ENCODE measurements around the gene EHD1. TPM values are rescaled to one million over a fixed set of nuclear protein-coding genes. Genes with fewer than 3 reads are reported as not detected.
A peak's percentile ranks its signal among the peaks of the same experiment; 100 is the strongest.

The EHD1 gene
- total and polyA plus RNA-seq, 4 donors, result 14.4 to 122 (median 45.3) TPM

DNA sequence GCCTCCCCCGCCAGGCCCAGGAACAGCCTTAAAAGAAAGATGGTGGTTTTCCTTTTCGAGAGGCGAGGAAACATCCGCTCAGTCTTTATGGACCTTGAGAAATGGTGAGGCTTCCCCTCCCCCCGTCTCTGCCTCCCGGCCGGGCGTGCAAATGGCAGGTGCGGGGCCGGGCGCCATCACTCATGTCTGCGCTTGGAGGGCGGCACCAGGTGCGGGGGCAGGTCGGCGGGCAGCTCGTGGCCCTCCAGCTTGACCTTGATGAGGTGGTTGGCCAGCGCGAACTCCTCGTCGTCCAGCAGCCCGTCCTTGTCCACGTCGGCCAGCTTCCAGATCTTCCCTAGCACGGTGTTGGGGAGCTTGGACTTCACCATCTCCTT lies 24.3 kb downstream of the EHD1 start:
- 93% methylated on average over 25 of the region's 25 CpGs for WGBS, 2 donors
- no peak for DNase-seq
- no peak for ATAC-seq (ENCODE audit: low FRiP score)
- H3K9me3 ChIP-seq (ENCODE audit: control insufficient read depth, low read length), result no peaks in the 10 kb centered on the region
- H3K27ac ChIP-seq (ENCODE audit: low read depth in 1 of 2, low read length in 2 of 2), result peak overlapping the region in 1 of 2 donors; percentile 59
- H3K27me3 ChIP-seq (ENCODE audit: control insufficient read depth in 1 of 2, insufficient read depth in 2 of 2, low read length in 1 of 2), result no peaks in the 10 kb centered on the region
- peaks cover 0 to 4% of the 10 kb centered on the region in 2 donors for H3K4me1 ChIP-seq (ENCODE audit: control insufficient read depth in 1 of 2, insufficient read depth in 2 of 2, low read length in 2 of 2)
- H3K36me3 ChIP-seq (ENCODE audit: control insufficient read depth in 1 of 2, insufficient read depth in 2 of 2, low read length in 1 of 2), result peaks cover 2 to 5% of the 10 kb centered on the region in 2 donors
- no peak overlapping the region for H3K4me3 ChIP-seq (ENCODE audit: low read length in 2 of 2)
- intact Hi-C loops (cut with DNase I), result no loop called here

DNA sequence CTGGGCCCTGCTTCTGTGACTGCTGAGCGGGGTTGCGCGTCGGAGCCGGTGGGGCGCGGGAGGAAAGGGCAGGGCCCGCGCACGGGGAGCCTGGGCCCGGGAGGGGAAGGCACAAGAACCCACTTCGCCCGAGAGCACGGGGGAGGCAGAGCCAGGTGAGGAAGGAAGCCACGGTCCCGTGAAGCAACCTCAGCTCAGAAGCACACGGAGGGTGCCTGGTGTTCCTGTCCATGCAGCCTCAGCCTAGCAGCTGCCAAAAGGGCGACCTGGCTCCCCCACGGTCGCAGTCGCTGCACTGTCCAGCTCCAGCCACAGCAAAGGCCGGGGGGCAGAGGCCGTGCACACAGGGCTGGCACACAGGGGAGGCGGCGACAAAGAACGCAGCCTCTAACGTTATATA lies 24.7 kb downstream of the EHD1 start:
- Histone ChIP-seq H3K9me3 (ENCODE audit: control insufficient read depth, low read length) (no peaks in the 10 kb centered on the region), H3K27ac (ENCODE audit: low read depth in 1 of 2, low read length in 2 of 2) (no peak overlapping the region), H3K4me3 (ENCODE audit: low read length in 2 of 2) (no peak overlapping the region), H3K27me3 (ENCODE audit: control insufficient read depth in 1 of 2, insufficient read depth in 2 of 2, low read length in 1 of 2) (no peaks in the 10 kb centered on the region), H3K36me3 (ENCODE audit: control insufficient read depth in 1 of 2, insufficient read depth in 2 of 2, low read length in 1 of 2) (peaks cover 2 to 5% of the 10 kb centered on the region in 2 donors), H3K4me1 (ENCODE audit: control insufficient read depth in 1 of 2, insufficient read depth in 2 of 2, low read length in 2 of 2) (peaks cover 0 to 4% of the 10 kb centered on the region in 2 donors)
- DNase-seq (peak in 1 of 2 donors; percentile 77), ATAC-seq (ENCODE audit: low FRiP score) (no peak)
- WGBS, 2 donors, result 81 to 83% methylated on average over 27 of the region's 27 CpGs
- intact Hi-C loops (cut with DNase I), result no loop called here

DNA sequence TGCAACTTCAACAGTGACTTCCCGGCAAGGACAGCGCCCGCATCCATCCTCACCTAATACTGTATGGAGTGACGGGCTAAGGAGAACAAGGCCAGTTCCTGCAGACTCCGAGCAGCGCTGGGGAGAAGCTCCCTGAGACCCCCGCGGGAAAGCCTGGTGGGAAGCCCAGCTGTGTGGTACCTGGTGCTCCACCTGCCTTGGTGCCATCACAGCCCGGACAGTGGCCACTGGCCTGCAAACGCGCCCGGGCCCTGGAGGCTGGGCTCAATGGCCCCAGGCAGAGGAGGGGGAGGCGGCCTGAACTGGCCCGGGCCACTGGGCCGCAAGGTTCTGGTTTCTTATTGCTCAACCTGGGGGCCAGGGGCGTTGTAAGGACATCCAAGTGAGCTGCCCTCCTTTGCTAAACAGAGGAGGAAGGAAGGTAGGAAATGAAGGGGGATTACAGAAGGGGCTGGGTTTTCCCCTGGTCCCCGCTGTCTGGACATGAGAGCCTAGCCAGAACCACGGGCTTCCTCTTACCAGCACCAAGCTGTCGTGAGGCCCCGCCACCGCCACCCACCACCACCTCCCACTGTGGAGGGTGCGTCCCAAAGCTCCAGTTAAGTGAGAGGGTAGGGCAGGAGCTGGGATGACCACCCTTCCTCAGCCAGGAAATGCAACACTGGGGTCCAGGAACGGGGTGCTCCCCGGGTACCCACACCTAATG lies 25.5 kb downstream of the EHD1 start:
- intact Hi-C loops (cut with DNase I), result no loop called here
- H3K4me3 ChIP-seq (ENCODE audit: low read length in 2 of 2), result no peak overlapping the region
- no peak for DNase-seq
- no peak for ATAC-seq (ENCODE audit: low FRiP score)
- no peaks in the 10 kb centered on the region for H3K27me3 ChIP-seq (ENCODE audit: control insufficient read depth in 1 of 2, insufficient read depth in 2 of 2, low read length in 1 of 2)
- H3K36me3 ChIP-seq (ENCODE audit: control insufficient read depth in 1 of 2, insufficient read depth in 2 of 2, low read length in 1 of 2), result peaks cover 2 to 5% of the 10 kb centered on the region in 2 donors
- H3K27ac ChIP-seq (ENCODE audit: low read depth in 1 of 2, low read length in 2 of 2), result no peak overlapping the region
- H3K9me3 ChIP-seq (ENCODE audit: control insufficient read depth, low read length), result no peaks in the 10 kb centered on the region
- 83 to 86% methylated on average over 24 of the region's 24 CpGs for WGBS, 2 donors
- peaks cover 0 to 4% of the 10 kb centered on the region in 2 donors for H3K4me1 ChIP-seq (ENCODE audit: control insufficient read depth in 1 of 2, insufficient read depth in 2 of 2, low read length in 2 of 2)

- no peaks in the 10 kb centered on the region for H3K9me3 ChIP-seq (ENCODE audit: control insufficient read depth, low read length)
- ATAC-seq (ENCODE audit: low FRiP score) (no peak), DNase-seq (no peak)
- WGBS, 2 donors, result 84% methylated on average over 8 of the region's 8 CpGs
- peaks cover 2 to 5% of the 10 kb centered on the region in 2 donors for H3K36me3 ChIP-seq (ENCODE audit: control insufficient read depth in 1 of 2, insufficient read depth in 2 of 2, low read length in 1 of 2)
- intact Hi-C loops (cut with DNase I), result no loop called here
- H3K27ac ChIP-seq (ENCODE audit: low read depth in 1 of 2, low read length in 2 of 2), result peak overlapping the region in 1 of 2 donors; percentile 4
- no peaks in the 10 kb centered on the region for H3K27me3 ChIP-seq (ENCODE audit: control insufficient read depth in 1 of 2, insufficient read depth in 2 of 2, low read length in 1 of 2)
- peaks cover 0 to 4% of the 10 kb centered on the region in 2 donors for H3K4me1 ChIP-seq (ENCODE audit: control insufficient read depth in 1 of 2, insufficient read depth in 2 of 2, low read length in 2 of 2)
- no peak overlapping the region for H3K4me3 ChIP-seq (ENCODE audit: low read length in 2 of 2)
These were observed 26.5 kb downstream of the EHD1 start for GRCh38 chr11:64851831-64852351.

GRCh38 chr11:64850979-64851567 lies 27.3 kb downstream of the EHD1 start:
- 70 to 71% methylated on average over 13 of the region's 13 CpGs for WGBS, 2 donors
- ATAC-seq (ENCODE audit: low FRiP score), result no peak
- no peak for DNase-seq
- Histone ChIP-seq H3K9me3 (ENCODE audit: control insufficient read depth, low read length) (no peaks in the 10 kb centered on the region), H3K4me3 (ENCODE audit: low read length in 2 of 2) (no peak overlapping the region), H3K4me1 (ENCODE audit: control insufficient read depth in 1 of 2, insufficient read depth in 2 of 2, low read length in 2 of 2) (peaks cover 0 to 4% of the 10 kb centered on the region in 2 donors), H3K36me3 (ENCODE audit: control insufficient read depth in 1 of 2, insufficient read depth in 2 of 2, low read length in 1 of 2) (peaks cover 2 to 5% of the 10 kb centered on the region in 2 donors), H3K27me3 (ENCODE audit: control insufficient read depth in 1 of 2, insufficient read depth in 2 of 2, low read length in 1 of 2) (no peaks in the 10 kb centered on the region), H3K27ac (ENCODE audit: low read depth in 1 of 2, low read length in 2 of 2) (peak overlapping the region in 1 of 2 donors; percentile 1)
- intact Hi-C loops (cut with DNase I), result no loop called here

- no peaks in the 10 kb centered on the region for H3K9me3 ChIP-seq (ENCODE audit: control insufficient read depth, low read length)
- ATAC-seq (ENCODE audit: low FRiP score) (no peak), DNase-seq (no peak)
- peak overlapping the region in 1 of 2 donors; percentile 20 for H3K27ac ChIP-seq (ENCODE audit: low read depth in 1 of 2, low read length in 2 of 2)
- no peak overlapping the region for H3K4me3 ChIP-seq (ENCODE audit: low read length in 2 of 2)
- no peaks in the 10 kb centered on the region for H3K4me1 ChIP-seq (ENCODE audit: control insufficient read depth in 1 of 2, insufficient read depth in 2 of 2, low read length in 2 of 2)
- H3K27me3 ChIP-seq (ENCODE audit: control insufficient read depth in 1 of 2, insufficient read depth in 2 of 2, low read length in 1 of 2), result no peaks in the 10 kb centered on the region
- H3K36me3 ChIP-seq (ENCODE audit: control insufficient read depth in 1 of 2, insufficient read depth in 2 of 2, low read length in 1 of 2), result peaks cover 2 to 5% of the 10 kb centered on the region in 2 donors
- WGBS, 2 donors, result 51 to 56% methylated on average over 19 of the region's 19 CpGs
- intact Hi-C loops (cut with DNase I), result loop anchor here (10.0 kb wide), 1 partner anchor 145 kb away; the partner anchor contains the start of gene BATF2 (in 2 of the 2)
These were observed 28.6 kb downstream of the EHD1 start for GRCh38 chr11:64849598-64850356.

DNA sequence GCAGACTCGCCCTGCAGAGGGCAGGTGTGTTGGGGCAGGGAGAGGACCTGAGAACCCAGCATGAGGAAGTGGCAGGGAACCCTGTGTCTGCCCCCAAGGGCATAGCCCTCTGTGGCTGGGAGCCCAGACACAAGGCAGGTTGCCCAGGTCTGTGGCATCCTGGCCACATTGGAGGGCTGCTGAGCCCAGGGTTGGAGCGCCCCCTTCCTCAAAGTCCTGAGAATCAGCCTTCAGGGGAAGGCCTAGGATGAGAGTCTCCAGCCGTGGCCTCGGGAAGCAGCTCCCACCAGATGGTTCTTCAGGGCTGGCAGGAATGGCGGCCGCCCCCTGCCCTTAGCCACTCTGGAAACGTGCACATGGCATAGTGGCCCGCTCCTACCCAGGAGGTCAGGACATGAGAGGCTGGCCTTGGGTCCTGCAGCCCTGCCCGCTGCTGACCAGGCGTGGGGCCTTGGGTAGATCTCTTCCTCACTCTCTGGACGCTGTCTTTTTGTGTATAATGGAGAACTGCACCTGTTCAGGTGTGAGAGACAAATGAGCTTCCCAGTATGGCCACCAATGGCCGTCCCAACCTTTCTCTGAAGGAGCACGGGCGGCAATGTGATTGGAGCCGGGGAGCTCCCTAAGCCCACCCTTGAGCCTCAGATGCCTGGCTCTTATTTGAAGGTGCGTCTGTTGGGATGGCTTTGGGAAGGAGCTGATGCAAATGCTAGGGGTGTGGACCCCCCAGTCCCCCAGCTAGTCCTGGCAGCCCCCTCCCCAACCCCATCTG lies 29.4 kb downstream of the EHD1 start:
- intact Hi-C loops (cut with DNase I), result loop anchor here (10.0 kb wide), 1 partner anchor 146 kb away; the partner anchor contains the start of gene BATF2 (in 2 of the 2)
- H3K4me1 ChIP-seq (ENCODE audit: control insufficient read depth in 1 of 2, insufficient read depth in 2 of 2, low read length in 2 of 2), result no peaks in the 10 kb centered on the region
- H3K9me3 ChIP-seq (ENCODE audit: control insufficient read depth, low read length), result no peaks in the 10 kb centered on the region
- WGBS, 2 donors, result 81 to 87% methylated on average over 16 of the region's 16 CpGs
- H3K4me3 ChIP-seq (ENCODE audit: low read length in 2 of 2), result no peak overlapping the region
- no peak for DNase-seq
- H3K27me3 ChIP-seq (ENCODE audit: control insufficient read depth in 1 of 2, insufficient read depth in 2 of 2, low read length in 1 of 2), result no peaks in the 10 kb centered on the region
- H3K27ac ChIP-seq (ENCODE audit: low read depth in 1 of 2, low read length in 2 of 2), result no peak overlapping the region
- H3K36me3 ChIP-seq (ENCODE audit: control insufficient read depth in 1 of 2, insufficient read depth in 2 of 2, low read length in 1 of 2), result peaks cover 2 to 3% of the 10 kb centered on the region in 2 donors
- ATAC-seq (ENCODE audit: low FRiP score), result no peak

Measured in aorta (tissue), 5 donors.